Stimulated activated naive CD8-positive, alpha-beta T cell treated with anti-CD3 and anti-CD28 coated beads, Interleukin-15, amount 100 ng/mL, for 72 hours (primary cell): ENCODE results near the gene HDAC10.

Experiments used
- ATAC-seq: fragments of 150-1000 bp; cut with Tn5 transposase; 2 replicates; pipeline ENCODE4 v1.10.0; 2021; ENCODE audit warnings: mild to moderate bottlenecking, moderate library complexity
- DNase-seq, 2 donors: peaks; one replicate each; pipeline ENCODE4 v3.0.0; 2021 to 2022
- H3K27ac Mint-ChIP-seq, 2 donors: one replicate each; pipeline ENCODE4 v1.8.0; 2022; ENCODE audit warnings: mild to moderate bottlenecking in 2 of 2, mixed read lengths in 2 of 2, moderate library complexity in 2 of 2
- H3K27me3 Mint-ChIP-seq: one replicate; pipeline ENCODE4 v1.8.0; 2022; ENCODE audit warnings: mixed read lengths
- H3K4me1 Mint-ChIP-seq: one replicate; pipeline ENCODE4 v1.8.0; 2022; ENCODE audit warnings: mild to moderate bottlenecking, mixed read lengths
- H3K4me3 Mint-ChIP-seq, 2 donors: one replicate each; pipeline ENCODE4 v1.8.0; 2022; ENCODE audit warnings: mild to moderate bottlenecking in 2 of 2, mixed read lengths in 2 of 2, moderate library complexity in 1 of 2
- H3K9me3 Mint-ChIP-seq, 2 donors: one replicate each; pipeline ENCODE4 v1.8.0; 2022; ENCODE audit warnings: mixed read lengths in 2 of 2

HDAC10 gene

DNA sequence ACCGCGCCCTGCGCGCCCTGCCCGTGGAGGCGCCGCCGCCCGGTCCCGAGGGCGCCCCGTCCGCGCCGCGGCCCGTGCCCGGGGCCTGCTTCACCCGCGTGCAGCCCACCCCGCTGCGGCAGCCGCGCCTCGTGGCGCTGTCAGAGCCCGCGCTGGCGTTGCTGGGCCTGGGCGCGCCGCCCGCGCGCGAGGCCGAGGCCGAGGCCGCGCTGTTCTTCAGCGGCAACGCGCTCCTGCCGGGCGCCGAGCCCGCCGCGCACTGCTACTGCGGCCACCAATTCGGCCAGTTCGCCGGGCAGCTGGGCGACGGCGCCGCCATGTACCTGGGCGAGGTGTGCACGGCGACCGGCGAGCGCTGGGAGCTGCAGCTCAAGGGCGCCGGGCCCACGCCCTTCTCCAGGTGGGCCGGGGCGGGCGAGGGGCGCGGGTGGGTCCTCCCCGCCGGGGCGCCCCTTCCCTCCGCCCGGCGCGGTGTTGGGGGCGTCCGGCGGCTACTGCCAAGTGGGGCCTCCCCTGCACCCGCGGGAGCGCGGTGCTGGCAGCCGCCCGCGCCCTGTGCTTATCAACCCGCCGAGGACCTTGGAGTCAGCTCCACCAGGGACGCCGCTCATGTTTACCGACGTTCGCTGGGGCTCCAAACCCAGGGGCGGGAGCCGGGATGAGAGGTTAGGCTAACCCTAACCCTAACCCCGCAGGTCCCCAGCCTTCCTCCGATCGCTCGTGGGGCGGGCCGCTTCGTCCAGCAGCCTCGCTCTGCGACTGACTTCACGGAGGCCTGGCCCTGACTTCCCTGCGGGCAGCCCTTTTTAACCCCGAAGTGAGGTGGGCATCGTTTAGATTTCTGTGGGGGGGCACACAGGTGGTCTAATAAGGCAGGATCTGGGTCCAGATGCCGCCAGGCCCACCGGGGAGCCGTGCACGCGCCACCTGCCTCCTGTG, 49.6 kb downstream of the HDAC10 start:
- Mint-ChIP-seq H3K4me3 (peak overlapping the region; percentile 79 to 82), H3K4me1 (peaks cover 37% of the 10 kb centered on the region), H3K9me3 (no peaks in the 10 kb centered on the region), H3K27ac (peak overlapping the region in 1 of 2 donors; percentile 83), H3K27me3 (no peaks in the 10 kb centered on the region)
- DNase-seq (no peak), ATAC-seq (peak; percentile 49)

DNA sequence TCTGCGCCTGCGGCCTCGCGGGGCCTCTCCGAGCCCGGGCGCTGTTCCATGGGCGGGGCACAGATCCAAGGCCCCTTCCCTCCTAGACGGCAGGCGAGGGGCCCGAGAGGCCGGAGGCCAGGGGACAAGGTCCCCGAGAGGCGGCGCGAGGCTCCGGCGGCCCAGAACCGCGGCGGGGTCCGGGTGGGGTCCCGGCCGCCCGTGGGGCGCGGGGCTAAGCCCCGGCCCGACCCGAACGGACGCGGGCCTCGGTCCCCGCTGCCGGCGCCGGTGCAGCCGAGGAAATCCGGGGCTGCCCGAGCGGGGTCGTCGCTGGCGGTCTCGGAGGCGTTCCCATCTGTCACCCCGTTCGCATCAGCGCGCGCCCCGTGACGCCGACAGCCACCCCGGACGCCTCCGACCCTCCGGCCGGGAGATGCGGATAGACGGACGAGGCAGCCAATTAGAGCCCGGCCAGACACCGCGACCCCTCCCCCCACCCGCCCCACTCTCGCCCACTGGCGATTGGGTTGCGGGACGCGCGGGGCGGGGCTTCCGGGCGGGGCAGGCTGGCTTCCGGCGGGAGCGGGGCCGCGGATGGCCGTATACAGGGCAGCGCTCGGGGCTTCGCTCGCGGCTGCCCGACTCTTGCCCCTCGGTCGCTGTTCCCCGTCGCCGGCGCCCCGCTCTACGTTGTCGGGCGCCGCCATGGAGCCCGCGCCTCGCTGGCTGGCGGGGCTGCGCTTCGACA, 50.4 kb downstream of the HDAC10 start, which contains the start of gene SELENOO:
Gene SELENOO, plus strand, starts transcription at position 551 of the 730 bp plus-strand sequence. Its CDS starts 26 bp downstream, at position 577.
- ATAC-seq, result peak; percentile 88
- peak within 1 kb of the TSS; percentile 79 to 87 for H3K4me3 Mint-ChIP-seq
- DNase-seq, result peak; percentile 89 to 94
- H3K9me3 Mint-ChIP-seq, result no peaks in the 10 kb centered on the region
- peak within 1 kb of the TSS in 1 of 2 donors; percentile 71 for H3K27ac Mint-ChIP-seq
- H3K27me3 Mint-ChIP-seq, result no peaks in the 10 kb centered on the region
- H3K4me1 Mint-ChIP-seq, result peaks cover 34% of the 10 kb centered on the region

DNA sequence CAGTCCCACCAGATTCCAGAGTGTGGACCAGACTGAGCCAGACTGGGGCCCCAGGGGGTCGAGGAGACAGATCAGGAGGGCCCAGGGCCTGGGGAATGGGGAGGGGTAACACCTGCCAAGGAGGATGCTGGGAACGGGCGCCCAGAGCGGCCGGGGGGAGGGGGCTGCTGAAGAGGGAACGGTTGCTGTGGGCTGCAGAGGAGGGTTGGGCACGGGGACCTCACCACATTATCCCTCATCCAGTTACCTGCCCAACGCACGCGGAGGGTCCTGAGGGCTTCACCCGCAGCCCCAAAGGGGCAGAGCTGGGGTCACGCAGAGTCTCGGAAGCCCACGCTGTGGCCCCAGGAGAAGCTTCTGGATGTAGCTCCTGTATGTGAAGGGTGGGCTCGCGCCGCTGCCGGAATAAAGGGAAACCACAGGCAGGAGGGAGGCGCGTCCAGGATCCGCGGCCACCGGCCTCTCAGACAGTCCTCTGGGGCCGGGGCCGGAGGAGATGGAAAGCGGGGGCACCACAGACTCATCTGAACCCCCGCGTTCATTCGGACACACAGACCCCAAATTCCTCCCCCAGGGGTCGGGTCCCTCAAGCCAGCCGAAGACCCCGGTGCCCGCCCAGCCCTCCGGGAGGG, 51.1 kb downstream of the HDAC10 start:
- Mint-ChIP-seq H3K9me3 (no peaks in the 10 kb centered on the region), H3K4me3 (peak overlapping the region; percentile 78 to 87), H3K27me3 (no peaks in the 10 kb centered on the region), H3K27ac (peak overlapping the region in 1 of 2 donors; percentile 71), H3K4me1 (peaks cover 40% of the 10 kb centered on the region)
- ATAC-seq (peak; percentile 3), DNase-seq (no peak)

GRCh38 chr22:50199251-50199721, 51.8 kb downstream of the HDAC10 start:
- peak overlapping the region in 1 of 2 donors; percentile 34 for H3K27ac Mint-ChIP-seq
- ATAC-seq (no peak), DNase-seq (no peak)
- H3K27me3 Mint-ChIP-seq, result no peaks in the 10 kb centered on the region
- H3K4me1 Mint-ChIP-seq, result peaks cover 43% of the 10 kb centered on the region
- H3K9me3 Mint-ChIP-seq, result no peaks in the 10 kb centered on the region
- peak overlapping the region; percentile 78 to 87 for H3K4me3 Mint-ChIP-seq

GRCh38 chr22:50198624-50199017, 52.4 kb downstream of the HDAC10 start:
- Mint-ChIP-seq H3K4me1 (peaks cover 44% of the 10 kb centered on the region), H3K27ac (peak overlapping the region in 1 of 2 donors; percentile 6), H3K4me3 (no peak overlapping the region), H3K9me3 (no peaks in the 10 kb centered on the region), H3K27me3 (no peaks in the 10 kb centered on the region)
- no peak for DNase-seq
- no peak for ATAC-seq

- ATAC-seq, result no peak
- no peaks in the 10 kb centered on the region for H3K9me3 Mint-ChIP-seq
- H3K4me1 Mint-ChIP-seq, result peaks cover 49% of the 10 kb centered on the region
- H3K27me3 Mint-ChIP-seq, result no peaks in the 10 kb centered on the region
- no peak overlapping the region for H3K4me3 Mint-ChIP-seq
- DNase-seq, result no peak
- no peak overlapping the region for H3K27ac Mint-ChIP-seq
These were observed 53.0 kb downstream of the HDAC10 start for GRCh38 chr22:50197856-50198623.

- Mint-ChIP-seq H3K9me3 (no peaks in the 10 kb centered on the region), H3K27me3 (no peaks in the 10 kb centered on the region), H3K27ac (no peak overlapping the region), H3K4me1 (peaks cover 51% of the 10 kb centered on the region), H3K4me3 (no peak overlapping the region)
- no peak for DNase-seq
- no peak for ATAC-seq
These were observed 53.9 kb downstream of the HDAC10 start for GRCh38 chr22:50197000-50197800.

GRCh38 chr22:50196256-50196655, 54.8 kb downstream of the HDAC10 start:
- Mint-ChIP-seq H3K27me3 (no peaks in the 10 kb centered on the region), H3K4me3 (no peak overlapping the region), H3K4me1 (peaks cover 55% of the 10 kb centered on the region), H3K9me3 (no peaks in the 10 kb centered on the region), H3K27ac (peak overlapping the region in 1 of 2 donors; percentile 67)
- DNase-seq (no peak), ATAC-seq (no peak)
